OCI-M2 (cell line): Measurements from ENCODE around the gene SNAPC1.
A peak's percentile ranks its signal among the peaks of the same experiment; 100 is the strongest.

Experiments used
- DNase-seq: peaks from one replicate; lab custom pipeline; 2025; ENCODE audit not compliant: unreplicated experiment; lab: John Stamatoyannopoulos, UW

SNAPC1 gene

DNA sequence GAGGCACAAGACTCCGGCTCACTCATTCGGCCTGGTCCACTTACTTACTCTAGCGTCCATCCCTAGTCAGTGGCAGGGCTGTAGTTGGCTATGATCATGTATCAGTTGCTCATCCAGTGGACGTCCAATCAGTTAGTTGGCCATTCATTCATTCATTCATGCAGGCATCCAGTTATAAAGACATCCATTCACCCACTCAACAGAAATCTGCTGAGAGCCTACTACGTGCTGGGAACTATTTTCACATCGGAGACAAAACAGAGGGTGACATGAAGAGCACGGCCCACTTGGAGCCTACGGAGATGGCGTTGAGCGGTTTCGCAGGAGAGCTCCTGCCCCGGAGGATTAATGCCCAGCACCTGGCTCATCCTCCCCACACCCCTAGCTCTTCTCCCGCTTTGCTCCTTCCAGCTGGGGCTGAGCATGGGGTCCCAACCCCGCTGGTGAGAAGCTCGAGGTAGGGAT lies 49.7 kb downstream of the SNAPC1 start:
- no peak for DNase-seq

- no peak for DNase-seq
Observed at GRCh38 chr14:61812347-61813095, 50.3 kb downstream of the SNAPC1 start, which contains the start of gene SYT16. TSS of gene SYT16 (plus strand) at chr14:61812703.

GRCh38 chr14:61813096-61813606 lies 50.9 kb downstream of the SNAPC1 start:
- DNase-seq, result no peak

DNA sequence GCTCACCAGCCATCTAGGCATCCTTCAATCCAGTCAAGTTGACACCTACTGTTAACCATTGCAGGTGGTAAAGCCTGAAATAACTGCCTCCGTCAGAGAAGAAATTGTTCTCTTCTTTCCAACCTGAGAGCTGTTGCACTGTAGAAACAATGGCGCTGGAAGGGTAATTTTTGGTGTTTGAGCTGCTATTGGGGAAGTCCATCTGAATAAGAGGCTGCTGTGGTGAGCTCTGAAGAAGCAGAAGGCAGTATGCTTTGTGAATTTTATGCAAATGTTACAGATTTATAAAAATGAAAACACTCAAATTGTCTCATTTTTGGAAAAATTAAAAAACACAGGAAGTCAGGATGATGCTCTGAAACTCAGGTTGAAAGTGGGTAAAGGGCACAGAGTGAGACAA lies 60.2 kb downstream of the SNAPC1 start:
- DNase-seq, result no peak

DNA sequence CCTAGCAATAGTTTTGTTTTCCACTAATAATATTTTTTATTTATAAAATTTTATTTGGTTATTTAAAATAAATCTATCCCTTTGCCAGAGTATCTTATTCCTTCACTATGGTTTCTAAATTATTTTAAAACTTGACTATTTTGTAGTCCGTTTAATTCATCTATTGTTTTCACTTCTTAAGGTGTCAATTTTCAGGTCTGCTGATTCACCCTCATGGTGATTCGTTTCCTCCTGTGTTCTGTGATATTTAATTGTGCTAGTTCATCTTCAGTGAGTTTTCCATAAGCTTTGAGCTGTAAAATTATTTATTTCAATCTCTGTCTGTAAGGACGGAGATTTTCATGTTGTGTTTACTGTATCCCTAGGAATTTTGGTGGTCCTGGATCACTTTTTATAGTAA lies 70.6 kb downstream of the SNAPC1 start:
- DNase-seq, result no peak

DNA sequence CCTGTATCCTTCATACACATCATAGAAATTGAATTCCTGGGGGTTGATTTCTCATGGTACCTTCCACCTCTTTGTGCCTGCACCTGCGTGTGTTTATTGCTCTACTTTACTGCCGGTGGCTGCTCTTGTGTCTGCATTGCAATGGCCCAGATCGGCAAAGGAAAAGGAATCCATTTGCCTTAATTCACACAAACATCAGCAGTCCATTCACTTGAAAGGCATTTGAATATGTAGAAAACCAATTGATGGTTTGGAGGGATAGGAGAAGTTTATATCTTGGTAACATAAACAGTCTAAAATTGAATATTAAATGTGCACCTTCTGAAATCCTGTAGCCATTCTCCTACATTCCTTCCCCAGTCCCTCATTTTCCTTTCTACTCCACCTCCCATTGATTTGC lies 74.0 kb downstream of the SNAPC1 start:
- DNase-seq, result no peak

DNA sequence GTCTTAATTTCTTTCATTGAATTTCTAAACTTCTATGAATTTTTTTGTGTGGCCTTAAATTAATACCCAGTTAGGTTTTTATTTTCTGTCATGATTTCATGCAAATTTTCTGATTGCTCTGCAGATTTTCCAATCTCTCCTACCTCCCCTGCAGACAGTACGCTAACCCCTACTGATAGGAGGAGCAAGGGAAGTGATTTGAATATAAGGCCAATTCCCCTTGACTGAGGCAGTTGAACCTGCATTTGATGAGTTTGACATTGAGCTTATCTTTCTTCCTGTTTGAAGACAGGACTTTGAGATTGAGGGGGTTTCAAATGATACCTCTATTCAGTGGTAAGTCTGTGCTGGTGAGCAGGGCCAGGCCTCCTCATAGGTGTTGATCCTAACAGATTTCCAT lies 74.6 kb downstream of the SNAPC1 start:
- DNase-seq, result no peak

- peak; percentile 65 for DNase-seq
Observed at GRCh38 chr14:61837336-61838229, 75.4 kb downstream of the SNAPC1 start.

GRCh38 chr14:61838661-61839245 lies 76.5 kb downstream of the SNAPC1 start:
- DNase-seq, result no peak

DNA sequence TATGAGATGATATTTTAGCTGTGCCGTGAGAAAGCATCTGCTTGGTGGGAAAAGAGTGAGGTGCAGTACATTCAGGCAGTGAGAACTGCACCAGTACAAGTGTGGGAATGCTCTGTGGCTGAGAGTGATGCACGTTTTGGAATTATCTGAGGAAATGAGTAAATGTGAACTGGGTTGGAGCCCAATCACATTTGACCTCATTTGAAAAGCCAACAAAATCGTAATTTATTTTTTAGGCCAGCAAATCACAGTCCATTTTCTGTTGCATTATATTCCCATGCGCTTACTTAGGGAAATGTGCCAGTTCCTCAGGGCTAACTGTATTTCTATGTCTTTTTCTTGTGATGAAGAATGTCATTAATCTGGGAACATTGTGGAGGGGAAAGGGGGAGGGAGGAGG lies 77.3 kb downstream of the SNAPC1 start:
- DNase-seq, result no peak

DNA sequence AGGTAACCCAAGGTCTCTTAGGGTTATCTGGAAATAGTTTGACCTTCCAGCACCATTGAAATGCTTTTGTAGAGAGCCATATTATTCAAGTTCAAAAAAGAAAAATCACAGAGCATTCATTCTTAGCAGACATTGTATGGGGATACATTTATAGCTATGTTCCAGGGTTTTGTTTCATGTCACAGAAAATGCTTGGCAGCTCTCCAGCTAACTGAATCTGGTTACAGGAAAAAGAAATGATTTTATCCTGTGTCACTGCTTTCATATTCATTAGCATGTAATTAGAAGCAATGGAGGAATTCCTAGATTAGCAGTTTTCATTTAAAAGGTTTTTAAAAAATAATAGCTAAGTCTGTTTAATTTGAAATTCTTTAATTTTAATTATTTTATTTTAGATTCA lies 78.9 kb downstream of the SNAPC1 start:
- no peak for DNase-seq
